ENCODE results near the gene MAP1LC3B2.
"Not testable (repeated sequence)": the region's sequence is repeated elsewhere in the genome, so short reads cannot be mapped to it uniquely, and the experiment has no call there.

Gene MAP1LC3B2

GRCh38 chr12:116558280-116559161 lies 660 bp upstream of the MAP1LC3B2 start:
- DNase-seq (ENCODE audit: low read depth in 2 of 2), result no peak

GRCh38 chr12:116561181-116561821 lies 2.1 kb downstream of the MAP1LC3B2 start:
- DNase-seq (ENCODE audit: low read depth in 2 of 2), result no peak

GRCh38 chr12:116562090-116562489 lies 2.9 kb downstream of the MAP1LC3B2 start:
- no peak for DNase-seq (ENCODE audit: low read depth in 2 of 2)

- DNase-seq (ENCODE audit: low read depth in 2 of 2), result no peak
Measured at GRCh38 chr12:116563262-116563661, 4.1 kb downstream of the MAP1LC3B2 start.

- DNase-seq (ENCODE audit: low read depth in 2 of 2), result no peak
Measured at GRCh38 chr12:116564080-116564479, 4.9 kb downstream of the MAP1LC3B2 start.

GRCh38 chr12:116565221-116565620 lies 6.0 kb downstream of the MAP1LC3B2 start:
- DNase-seq (ENCODE audit: low read depth in 2 of 2), result not testable (repeated sequence)

- no peak for DNase-seq (ENCODE audit: low read depth in 2 of 2)
Measured at GRCh38 chr12:116565963-116566362, 6.8 kb downstream of the MAP1LC3B2 start.

GRCh38 chr12:116568203-116568602 lies 9.0 kb downstream of the MAP1LC3B2 start:
- DNase-seq (ENCODE audit: low read depth in 2 of 2), result no peak

GRCh38 chr12:116571089-116571488 lies 11.9 kb downstream of the MAP1LC3B2 start:
- DNase-seq (ENCODE audit: low read depth in 2 of 2), result no peak

- DNase-seq (ENCODE audit: low read depth in 2 of 2), result no peak
Measured at GRCh38 chr12:116573776-116574175, 14.6 kb downstream of the MAP1LC3B2 start.

GRCh38 chr12:116575754-116576153 lies 16.6 kb downstream of the MAP1LC3B2 start:
- not testable (repeated sequence) for DNase-seq (ENCODE audit: low read depth in 2 of 2)

GRCh38 chr12:116577154-116577561 lies 18.0 kb downstream of the MAP1LC3B2 start:
- no peak for DNase-seq (ENCODE audit: low read depth in 2 of 2)

GRCh38 chr12:116578051-116578450 lies 18.9 kb downstream of the MAP1LC3B2 start:
- no peak for DNase-seq (ENCODE audit: low read depth in 2 of 2)

GRCh38 chr12:116582610-116583009 lies 23.4 kb downstream of the MAP1LC3B2 start:
- no peak for DNase-seq (ENCODE audit: low read depth in 2 of 2)

GRCh38 chr12:116583129-116583694 lies 24.0 kb downstream of the MAP1LC3B2 start:
- DNase-seq (ENCODE audit: low read depth in 2 of 2), result no peak

GRCh38 chr12:116587270-116587669 lies 28.1 kb downstream of the MAP1LC3B2 start:
- DNase-seq (ENCODE audit: low read depth in 2 of 2), result no peak

- DNase-seq (ENCODE audit: low read depth in 2 of 2), result no peak
Measured at GRCh38 chr12:116588390-116589028, 29.3 kb downstream of the MAP1LC3B2 start.

- no peak for DNase-seq (ENCODE audit: low read depth in 2 of 2)
Measured at GRCh38 chr12:116589581-116589980, 30.4 kb downstream of the MAP1LC3B2 start.

- DNase-seq (ENCODE audit: low read depth in 2 of 2), result no peak
Measured at GRCh38 chr12:116590561-116590960, 31.4 kb downstream of the MAP1LC3B2 start.

- no peak for DNase-seq (ENCODE audit: low read depth in 2 of 2)
Measured at GRCh38 chr12:116591855-116592637, 32.9 kb downstream of the MAP1LC3B2 start.

- DNase-seq (ENCODE audit: low read depth in 2 of 2), result no peak
Measured at GRCh38 chr12:116592731-116593130, 33.5 kb downstream of the MAP1LC3B2 start.

Data from stimulated activated CD4-positive, alpha-beta T cell treated with anti-CD3 and anti-CD28 coated beads, Interleukin-1b, Interleukin-23, amount 100 ng/mL, for 4 hours (primary cell).